GM23338 (cell line): ENCODE measurements around the gene NOC2L. TPM values are rescaled to one million over a fixed set of nuclear protein-coding genes. Genes with fewer than 3 reads are reported as not detected.

Source experiments
- ATAC-seq: fragments of 200-7000 bp; cut with Tn5 transposase; 3 replicates; pipeline ENCODE4 v1.9.1; 2020
- DNase-seq: peaks from one replicate; pipeline ENCODE4 v3.0.0-alpha.2; 2015; ENCODE audit warnings: low spot score
- H2AFZ ChIP-seq: fragments of 200-600 bp; sonication (generic); 2 replicates; pipeline ENCODE4 v1.8.0; 2016; ENCODE audit warnings: antibody characterized with exemption, mild to moderate bottlenecking, moderate library complexity
- H3F3A ChIP-seq: fragments of 200-600 bp; sonication (generic); replicated peaks from 2 replicates; pipeline ENCODE4 v1.8.0; 2017; ENCODE audit warnings: antibody characterized with exemption, mixed run types, low read depth
- H3K27ac ChIP-seq: fragments of 200-600 bp; sonication (generic); 2 replicates; pipeline ENCODE4 v1.6.1; 2016; ENCODE audit warnings: low read depth
- H3K27me3 ChIP-seq: fragments of 200-600 bp; sonication (generic); 2 replicates; pipeline ENCODE4 v1.8.0; 2016; ENCODE audit warnings: mild to moderate bottlenecking, mixed run types, moderate library complexity; ENCODE audit not compliant: insufficient read depth
- H3K36me3 ChIP-seq: fragments of 200-600 bp; sonication (generic); 2 replicates; pipeline ENCODE4 v1.8.0; 2016; ENCODE audit warnings: mild to moderate bottlenecking; ENCODE audit not compliant: insufficient read depth
- H3K4me1 ChIP-seq: fragments of 200-600 bp; sonication (generic); 2 replicates; pipeline ENCODE4 v1.8.0; 2016; ENCODE audit warnings: mild to moderate bottlenecking, moderate library complexity; ENCODE audit not compliant: insufficient read depth
- H3K4me2 ChIP-seq: fragments of 200-600 bp; sonication (generic); 2 replicates; pipeline ENCODE4 v1.7.1; 2017; ENCODE audit warnings: mixed run types
- H3K4me3 ChIP-seq: fragments of 200-600 bp; sonication (generic); 2 replicates; pipeline ENCODE4 v1.6.1; 2016; ENCODE audit warnings: mixed run types
- H3K79me2 ChIP-seq: fragments of 200-600 bp; sonication (generic); replicated peaks from 2 replicates; pipeline ENCODE4 v1.8.0; 2017; ENCODE audit warnings: mild to moderate bottlenecking; ENCODE audit not compliant: insufficient read depth
- H3K9me2 ChIP-seq: fragments of 200-600 bp; sonication (generic); 2 replicates; pipeline ENCODE4 v1.8.0; 2017; ENCODE audit not compliant: insufficient read depth
- H4K20me1 ChIP-seq: fragments of 200-600 bp; sonication (generic); replicated peaks from 2 replicates; pipeline ENCODE4 v1.8.0; 2017; ENCODE audit warnings: mild to moderate bottlenecking; ENCODE audit not compliant: insufficient read depth
- H3K27ac Mint-ChIP-seq: 2 replicates; pipeline ENCODE4 v1.8.0; 2020; ENCODE audit warnings: inconsistent platforms, mild to moderate bottlenecking, moderate library complexity, mixed read lengths
- H3K27me3 Mint-ChIP-seq: 3 replicates; pipeline ENCODE4 v1.8.0; 2022; ENCODE audit warnings: low read depth, mild to moderate bottlenecking, moderate library complexity, mixed read lengths, inconsistent platforms; ENCODE audit not compliant: insufficient read depth, poor library complexity
- H3K36me3 Mint-ChIP-seq: 3 replicates; pipeline ENCODE4 v1.8.0; 2021; ENCODE audit warnings: low read depth, mild to moderate bottlenecking, inconsistent platforms, moderate library complexity, mixed read lengths
- H3K4me1 Mint-ChIP-seq: 3 replicates; pipeline ENCODE4 v1.8.0; 2020; ENCODE audit warnings: mild to moderate bottlenecking, inconsistent platforms, mixed read lengths
- H3K4me3 Mint-ChIP-seq: 3 replicates; pipeline ENCODE4 v1.8.0; 2021; ENCODE audit warnings: moderate library complexity, mild to moderate bottlenecking, inconsistent platforms, mixed read lengths
- H3K9me3 Mint-ChIP-seq: 3 replicates; pipeline ENCODE4 v1.8.0; 2020; ENCODE audit warnings: moderate library complexity, mild to moderate bottlenecking, inconsistent platforms, mixed read lengths
- CREB1 ChIP-seq: fragments of 250-450 bp; sonication (Bioruptor Pico); IDR thresholded peaks from 2 replicates; pipeline ENCODE4 v1.5.0; 2020; ENCODE audit warnings: low read depth, mild to moderate bottlenecking, moderate library complexity
- ETS1 ChIP-seq: IDR thresholded peaks from 2 replicates; pipeline ENCODE4 v1.6.1; 2016; ENCODE audit warnings: antibody characterized with exemption
- EZH2phosphoT487 ChIP-seq: fragments of 200-600 bp; sonication (generic); IDR thresholded peaks from one replicate; pipeline ENCODE4 v1.8.1; 2018; ENCODE audit warnings: antibody characterized with exemption; ENCODE audit not compliant: unreplicated experiment
- JUNB ChIP-seq: IDR thresholded peaks from one replicate; pipeline ENCODE4 v1.6.1; 2016; ENCODE audit warnings: antibody characterized with exemption; ENCODE audit not compliant: unreplicated experiment
- NANOG ChIP-seq: IDR thresholded peaks from 2 replicates; pipeline ENCODE4 v1.6.1; 2016; ENCODE audit warnings: antibody characterized with exemption, borderline replicate concordance
- REST ChIP-seq: IDR thresholded peaks from one replicate; pipeline ENCODE4 v1.6.1; 2018; ENCODE audit warnings: antibody characterized with exemption; ENCODE audit not compliant: unreplicated experiment
- STAT1 ChIP-seq: IDR thresholded peaks from one replicate; pipeline ENCODE4 v1.6.1; 2016; ENCODE audit warnings: antibody characterized with exemption; ENCODE audit not compliant: unreplicated experiment
- ZNF114 ChIP-seq: fragments of 250-450 bp; sonication (Bioruptor Pico); IDR thresholded peaks from 2 replicates; pipeline ENCODE4 v1.5.0; 2020; ENCODE audit warnings: mild to moderate bottlenecking, moderate library complexity
- ZNF331 ChIP-seq: fragments of 250-450 bp; sonication (Bioruptor Pico); IDR thresholded peaks from 2 replicates; pipeline ENCODE4 v1.5.0; 2020; ENCODE audit warnings: low read depth, mild to moderate bottlenecking, moderate library complexity
- ZNF462 ChIP-seq: fragments of 250-450 bp; sonication (Bioruptor Pico); IDR thresholded peaks from 2 replicates; pipeline ENCODE4 v1.5.0; 2020; ENCODE audit warnings: mild to moderate bottlenecking, moderate library complexity
- polyA plus RNA-seq: library from polyadenylated mRNA; unstranded; fragments of >200 nt; fragmentation: Nextera tagmentation; extraction: Ambion mirVana; gene quantifications from 2 replicates; pipeline ENCODE4 v1.2.1, GENCODE V29; 2016
- total RNA-seq: library from RNA; depleted of rRNA; stranded (reverse); fragments of >200 nt; shearing (Covaris generic); gene quantifications from 2 replicates; pipeline ENCODE4 v1.2.3, GENCODE V29; 2014

Gene NOC2L
- total and polyA plus RNA-seq, 2 experiments from 2014 or later, result 79.3 to 125 TPM

GRCh38 chr1:915295-916172, 43.5 kb downstream of the NOC2L start:
- DNase-seq (no peak), ATAC-seq (no peak)
- Histone ChIP-seq H3K36me3 (no peaks in the 10 kb centered on the region), H4K20me1 (no peaks in the 10 kb centered on the region), H3K27ac (no peak overlapping the region), H3K27me3 (peaks cover 79% of the 10 kb centered on the region), H3K4me2 (no peak overlapping the region), H3F3A (no peaks in the 10 kb centered on the region), H3K4me1 (peaks cover 1% of the 10 kb centered on the region; the same call in 1 of the 2 replicates), H2AFZ (no peak overlapping the region), H3K4me3 (no peak overlapping the region), H3K79me2 (no peaks in the 10 kb centered on the region), H3K9me2 (no peaks in the 10 kb centered on the region)
- Mint-ChIP-seq H3K27me3 (peaks cover 60% of the 10 kb centered on the region), H3K4me3 (no peak overlapping the region; the same call in 2 of the 3 replicates), H3K36me3 (no peaks in the 10 kb centered on the region), H3K9me3 (peaks cover 4% of the 10 kb centered on the region; the same call in 1 of the 3 replicates), H3K27ac (no peak overlapping the region), H3K4me1 (peaks cover 11% of the 10 kb centered on the region; the same call in 2 of the 3 replicates)
- TF ChIP-seq STAT1, result no peak

GRCh38 chr1:914891-915280, 44.2 kb downstream of the NOC2L start:
- no peak overlapping the region for H3K27ac ChIP-seq
- H3K4me3 ChIP-seq, result no peak overlapping the region
- H4K20me1 ChIP-seq, result no peaks in the 10 kb centered on the region
- no peaks in the 10 kb centered on the region for H3K9me2 ChIP-seq
- no peaks in the 10 kb centered on the region for H3K36me3 Mint-ChIP-seq
- H3K4me2 ChIP-seq, result no peak overlapping the region
- peaks cover 4% of the 10 kb centered on the region; the same call in 1 of the 3 replicates for H3K9me3 Mint-ChIP-seq
- H3K79me2 ChIP-seq, result no peaks in the 10 kb centered on the region
- no peaks in the 10 kb centered on the region for H3F3A ChIP-seq
- H3K27ac Mint-ChIP-seq, result no peak overlapping the region
- peaks cover 56% of the 10 kb centered on the region for H3K27me3 Mint-ChIP-seq
- H3K4me3 Mint-ChIP-seq, result no peak overlapping the region; the same call in 2 of the 3 replicates
- DNase-seq (no peak), ATAC-seq (no peak)
- no peaks in the 10 kb centered on the region for H3K4me1 ChIP-seq
- no peak overlapping the region for H2AFZ ChIP-seq
- peaks cover 9% of the 10 kb centered on the region; the same call in 2 of the 3 replicates for H3K4me1 Mint-ChIP-seq
- H3K27me3 ChIP-seq, result peaks cover 77% of the 10 kb centered on the region
- no peaks in the 10 kb centered on the region for H3K36me3 ChIP-seq
- TF ChIP-seq ZNF462 (CRISPR knock-in tag) (no peak), ETS1 (no peak), ZNF114 (CRISPR knock-in tag) (no peak), NANOG (no peak), CREB1 (CRISPR knock-in tag) (no peak), JUNB (no peak), EZH2phosphoT487 (no peak), ZNF331 (CRISPR knock-in tag) (no peak), REST (no peak)
